K562 (cell line): Measurements from ENCODE around the gene SPRN. TPM values are rescaled to one million over a fixed set of nuclear protein-coding genes. Genes with fewer than 3 reads are reported as not detected.
A peak's percentile ranks its signal among the peaks of the same experiment; 100 is the strongest.

Experiments
- CTBP1 ChIP-seq: fragments of 450-650 bp; IDR thresholded peaks from 2 replicates; pipeline ENCODE4 v1.6.1; 2016; ENCODE audit warnings: borderline replicate concordance
- ESRRA ChIP-seq: fragments of 450-650 bp; IDR thresholded peaks from 2 replicates; pipeline ENCODE4 v1.6.1; 2014; ENCODE audit warnings: low read depth, mild to moderate bottlenecking, moderate library complexity, borderline replicate concordance
- HIVEP1 ChIP-seq: fragments of 250-450 bp; sonication (Bioruptor Pico); IDR thresholded peaks from 2 replicates; pipeline ENCODE4 v1.4.0; 2020; ENCODE audit warnings: mild to moderate bottlenecking
- MAFK ChIP-seq: IDR thresholded peaks from 2 replicates; pipeline ENCODE4 v1.6.1; 2011; ENCODE audit warnings: low read length, improper control_type of control experiment
- SIN3B ChIP-seq: fragments of 450-650 bp; IDR thresholded peaks from 2 replicates; pipeline ENCODE4 v1.6.1; 2017; ENCODE audit warnings: low read depth, mild to moderate bottlenecking, moderate library complexity
- SUPT5H ChIP-seq: fragments of 450-650 bp; IDR thresholded peaks from 2 replicates; pipeline ENCODE4 v1.6.1; 2016
- TAF9B ChIP-seq: fragments of 450-650 bp; IDR thresholded peaks from 2 replicates; pipeline ENCODE4 v1.6.1; 2018; ENCODE audit warnings: mild to moderate bottlenecking; ENCODE audit not compliant: partially characterized antibody
- TOE1 ChIP-seq, 2 experiments: fragments of 450-650 bp in 1 of 2; sonication (generic) in 1 of 2; formaldehyde crosslinking in 1 of 2; IDR thresholded peaks; 2 replicates each; pipeline versions ENCODE4 v1.7.1 to v1.8.0; 2016 to 2022; ENCODE audit warnings: borderline replicate concordance in 2 of 2, mild to moderate bottlenecking in 2 of 2, antibody characterized with exemption in 1 of 2, inconsistent platforms in 1 of 2, low read depth in 1 of 2, missing genetic modification reagents in 1 of 2, moderate library complexity in 1 of 2
- ZNF79 ChIP-seq: fragments of 250-450 bp; sonication (Bioruptor Pico); IDR thresholded peaks from 2 replicates; pipeline ENCODE4 v1.4.0; 2020; ENCODE audit warnings: low read depth, mild to moderate bottlenecking, moderate library complexity
- polyA plus RNA-seq, 8 experiments: library from polyadenylated mRNA; depleted of rRNA in 4 of 8; stranded (reverse) in 5 of 8; unstranded in 3 of 8; fragments of >200 nt; fragmentation: Nextera tagmentation in 2 of 8; fragmentation: Illumina TruSeq in 1 of 8; extraction: Ambion mirVana in 2 of 8; extraction: Trizol in 1 of 8; gene quantifications; 2 replicates each; pipeline versions ENCODE4 v1.2.1 to v1.2.3, GENCODE V29; 2011 to 2014; ENCODE audit warnings: inconsistent platforms in 1 of 8, missing spikeins in 1 of 8
- total RNA-seq, 7 experiments: library from RNA; depleted of rRNA in 6 of 7; stranded (reverse); fragments of >200 nt in 6 of 7; fragmentation: Illumina TruSeq in 2 of 7; extraction: Trizol in 2 of 7; gene quantifications; 2 replicates each; pipeline versions ENCODE4 v1.2.1 to v1.2.3, GENCODE V29; 2011 to 2021; ENCODE audit warnings: low replicate concordance in 1 of 7
- TF ChIP-seq, protein P1 (sequence below): fragments of 250-450 bp; sonication (Bioruptor Pico); IDR thresholded peaks from 2 replicates; pipeline ENCODE4 v1.8.0; 2021; ENCODE audit warnings: moderate library complexity, mild to moderate bottlenecking, inconsistent platforms
- TF ChIP-seq, protein P2 (sequence below), 2 experiments: fragments of 450-650 bp in 1 of 2; sonication (generic) in 1 of 2; formaldehyde crosslinking in 1 of 2; IDR thresholded peaks in 1 of 2; conservative IDR thresholded peaks in 1 of 2; 2 replicates each; pipeline versions ENCODE4 v1.6.1 to v1.8.1; 2016 to 2023; ENCODE audit warnings: mild to moderate bottlenecking in 2 of 2, moderate library complexity in 2 of 2, inconsistent platforms in 1 of 2, missing genetic modification reagents in 1 of 2
- TF ChIP-seq, protein P3 (sequence below): fragments of 450-650 bp; IDR thresholded peaks from 2 replicates; pipeline ENCODE4 v1.6.1; 2016; ENCODE audit warnings: mild to moderate bottlenecking, moderate library complexity

Gene SPRN
- total and polyA plus RNA-seq, 9 of the 15 experiments (the other 6 are each of a cell fraction or from before 2014, with no cell fraction given): 0.04 TPM; not detected in 8

DNA sequence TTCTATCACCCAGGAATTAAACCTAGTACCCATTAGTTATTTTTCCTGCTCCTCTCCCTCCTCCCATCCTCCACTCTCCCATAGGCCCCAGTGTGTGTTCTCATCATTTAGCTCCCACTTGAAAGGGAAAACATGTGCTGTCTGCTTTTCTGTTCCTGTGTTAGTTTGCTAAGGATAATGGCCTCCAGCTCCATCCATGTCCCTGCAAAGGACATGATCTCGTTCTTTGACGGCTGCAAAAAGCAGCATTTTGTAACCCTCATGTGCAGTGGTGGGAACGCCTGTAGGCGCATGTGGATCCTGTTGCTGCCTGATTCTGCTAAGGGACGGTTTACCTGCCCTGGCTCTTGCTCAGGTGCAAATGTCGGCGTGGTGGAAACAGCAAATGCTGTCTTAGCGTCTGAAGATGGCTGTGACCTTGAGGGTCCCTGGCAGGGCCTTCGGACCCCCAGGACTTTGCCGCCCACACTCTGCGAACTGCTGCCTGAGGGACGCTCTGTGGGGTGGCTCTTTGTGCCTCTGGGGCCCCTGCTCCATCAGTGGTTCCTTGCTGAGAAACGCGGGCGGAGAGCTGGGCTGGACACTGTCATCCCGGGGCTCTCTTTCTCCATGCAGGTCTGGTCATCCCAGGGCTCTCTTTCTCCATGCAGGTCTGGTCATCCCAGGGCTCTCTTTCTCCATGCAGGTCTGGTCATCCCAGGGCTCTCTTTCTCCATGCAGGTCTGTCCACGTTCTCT is 36.0 kb downstream of the SPRN start (continued):
- TF ChIP-seq TOE1 (IDR thresholded peaks at IDR 0.05; ENCODE audit: borderline replicate concordance) (peak; percentile 83), TOE1 (CRISPR knock-in tag; IDR thresholded peaks at IDR 0.05; ENCODE audit: borderline replicate concordance, low read depth) (no peak), SIN3B (peak; percentile 68), SUPT5H (peak; percentile 68), MAFK (no peak), TAF9B (peak; percentile 80), HIVEP1 (CRISPR knock-in tag) (no peak), ZNF79 (CRISPR knock-in tag) (no peak), ESRRA (peak; percentile 85), CTBP1 (peak; percentile 81)
- TF ChIP-seq, protein P1, sequence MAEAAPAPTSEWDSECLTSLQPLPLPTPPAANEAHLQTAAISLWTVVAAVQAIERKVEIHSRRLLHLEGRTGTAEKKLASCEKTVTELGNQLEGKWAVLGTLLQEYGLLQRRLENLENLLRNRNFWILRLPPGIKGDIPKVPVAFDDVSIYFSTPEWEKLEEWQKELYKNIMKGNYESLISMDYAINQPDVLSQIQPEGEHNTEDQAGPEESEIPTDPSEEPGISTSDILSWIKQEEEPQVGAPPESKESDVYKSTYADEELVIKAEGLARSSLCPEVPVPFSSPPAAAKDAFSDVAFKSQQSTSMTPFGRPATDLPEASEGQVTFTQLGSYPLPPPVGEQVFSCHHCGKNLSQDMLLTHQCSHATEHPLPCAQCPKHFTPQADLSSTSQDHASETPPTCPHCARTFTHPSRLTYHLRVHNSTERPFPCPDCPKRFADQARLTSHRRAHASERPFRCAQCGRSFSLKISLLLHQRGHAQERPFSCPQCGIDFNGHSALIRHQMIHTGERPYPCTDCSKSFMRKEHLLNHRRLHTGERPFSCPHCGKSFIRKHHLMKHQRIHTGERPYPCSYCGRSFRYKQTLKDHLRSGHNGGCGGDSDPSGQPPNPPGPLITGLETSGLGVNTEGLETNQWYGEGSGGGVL (CRISPR knock-in tag): no peak
- TF ChIP-seq, protein P2, sequence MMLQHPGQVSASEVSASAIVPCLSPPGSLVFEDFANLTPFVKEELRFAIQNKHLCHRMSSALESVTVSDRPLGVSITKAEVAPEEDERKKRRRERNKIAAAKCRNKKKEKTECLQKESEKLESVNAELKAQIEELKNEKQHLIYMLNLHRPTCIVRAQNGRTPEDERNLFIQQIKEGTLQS (IDR thresholded peaks at IDR 0.05): no peak
- TF ChIP-seq, protein P2 (CRISPR knock-in tag; conservative IDR thresholded peaks at IDR 0.05): no peak
- TF ChIP-seq, protein P3, sequence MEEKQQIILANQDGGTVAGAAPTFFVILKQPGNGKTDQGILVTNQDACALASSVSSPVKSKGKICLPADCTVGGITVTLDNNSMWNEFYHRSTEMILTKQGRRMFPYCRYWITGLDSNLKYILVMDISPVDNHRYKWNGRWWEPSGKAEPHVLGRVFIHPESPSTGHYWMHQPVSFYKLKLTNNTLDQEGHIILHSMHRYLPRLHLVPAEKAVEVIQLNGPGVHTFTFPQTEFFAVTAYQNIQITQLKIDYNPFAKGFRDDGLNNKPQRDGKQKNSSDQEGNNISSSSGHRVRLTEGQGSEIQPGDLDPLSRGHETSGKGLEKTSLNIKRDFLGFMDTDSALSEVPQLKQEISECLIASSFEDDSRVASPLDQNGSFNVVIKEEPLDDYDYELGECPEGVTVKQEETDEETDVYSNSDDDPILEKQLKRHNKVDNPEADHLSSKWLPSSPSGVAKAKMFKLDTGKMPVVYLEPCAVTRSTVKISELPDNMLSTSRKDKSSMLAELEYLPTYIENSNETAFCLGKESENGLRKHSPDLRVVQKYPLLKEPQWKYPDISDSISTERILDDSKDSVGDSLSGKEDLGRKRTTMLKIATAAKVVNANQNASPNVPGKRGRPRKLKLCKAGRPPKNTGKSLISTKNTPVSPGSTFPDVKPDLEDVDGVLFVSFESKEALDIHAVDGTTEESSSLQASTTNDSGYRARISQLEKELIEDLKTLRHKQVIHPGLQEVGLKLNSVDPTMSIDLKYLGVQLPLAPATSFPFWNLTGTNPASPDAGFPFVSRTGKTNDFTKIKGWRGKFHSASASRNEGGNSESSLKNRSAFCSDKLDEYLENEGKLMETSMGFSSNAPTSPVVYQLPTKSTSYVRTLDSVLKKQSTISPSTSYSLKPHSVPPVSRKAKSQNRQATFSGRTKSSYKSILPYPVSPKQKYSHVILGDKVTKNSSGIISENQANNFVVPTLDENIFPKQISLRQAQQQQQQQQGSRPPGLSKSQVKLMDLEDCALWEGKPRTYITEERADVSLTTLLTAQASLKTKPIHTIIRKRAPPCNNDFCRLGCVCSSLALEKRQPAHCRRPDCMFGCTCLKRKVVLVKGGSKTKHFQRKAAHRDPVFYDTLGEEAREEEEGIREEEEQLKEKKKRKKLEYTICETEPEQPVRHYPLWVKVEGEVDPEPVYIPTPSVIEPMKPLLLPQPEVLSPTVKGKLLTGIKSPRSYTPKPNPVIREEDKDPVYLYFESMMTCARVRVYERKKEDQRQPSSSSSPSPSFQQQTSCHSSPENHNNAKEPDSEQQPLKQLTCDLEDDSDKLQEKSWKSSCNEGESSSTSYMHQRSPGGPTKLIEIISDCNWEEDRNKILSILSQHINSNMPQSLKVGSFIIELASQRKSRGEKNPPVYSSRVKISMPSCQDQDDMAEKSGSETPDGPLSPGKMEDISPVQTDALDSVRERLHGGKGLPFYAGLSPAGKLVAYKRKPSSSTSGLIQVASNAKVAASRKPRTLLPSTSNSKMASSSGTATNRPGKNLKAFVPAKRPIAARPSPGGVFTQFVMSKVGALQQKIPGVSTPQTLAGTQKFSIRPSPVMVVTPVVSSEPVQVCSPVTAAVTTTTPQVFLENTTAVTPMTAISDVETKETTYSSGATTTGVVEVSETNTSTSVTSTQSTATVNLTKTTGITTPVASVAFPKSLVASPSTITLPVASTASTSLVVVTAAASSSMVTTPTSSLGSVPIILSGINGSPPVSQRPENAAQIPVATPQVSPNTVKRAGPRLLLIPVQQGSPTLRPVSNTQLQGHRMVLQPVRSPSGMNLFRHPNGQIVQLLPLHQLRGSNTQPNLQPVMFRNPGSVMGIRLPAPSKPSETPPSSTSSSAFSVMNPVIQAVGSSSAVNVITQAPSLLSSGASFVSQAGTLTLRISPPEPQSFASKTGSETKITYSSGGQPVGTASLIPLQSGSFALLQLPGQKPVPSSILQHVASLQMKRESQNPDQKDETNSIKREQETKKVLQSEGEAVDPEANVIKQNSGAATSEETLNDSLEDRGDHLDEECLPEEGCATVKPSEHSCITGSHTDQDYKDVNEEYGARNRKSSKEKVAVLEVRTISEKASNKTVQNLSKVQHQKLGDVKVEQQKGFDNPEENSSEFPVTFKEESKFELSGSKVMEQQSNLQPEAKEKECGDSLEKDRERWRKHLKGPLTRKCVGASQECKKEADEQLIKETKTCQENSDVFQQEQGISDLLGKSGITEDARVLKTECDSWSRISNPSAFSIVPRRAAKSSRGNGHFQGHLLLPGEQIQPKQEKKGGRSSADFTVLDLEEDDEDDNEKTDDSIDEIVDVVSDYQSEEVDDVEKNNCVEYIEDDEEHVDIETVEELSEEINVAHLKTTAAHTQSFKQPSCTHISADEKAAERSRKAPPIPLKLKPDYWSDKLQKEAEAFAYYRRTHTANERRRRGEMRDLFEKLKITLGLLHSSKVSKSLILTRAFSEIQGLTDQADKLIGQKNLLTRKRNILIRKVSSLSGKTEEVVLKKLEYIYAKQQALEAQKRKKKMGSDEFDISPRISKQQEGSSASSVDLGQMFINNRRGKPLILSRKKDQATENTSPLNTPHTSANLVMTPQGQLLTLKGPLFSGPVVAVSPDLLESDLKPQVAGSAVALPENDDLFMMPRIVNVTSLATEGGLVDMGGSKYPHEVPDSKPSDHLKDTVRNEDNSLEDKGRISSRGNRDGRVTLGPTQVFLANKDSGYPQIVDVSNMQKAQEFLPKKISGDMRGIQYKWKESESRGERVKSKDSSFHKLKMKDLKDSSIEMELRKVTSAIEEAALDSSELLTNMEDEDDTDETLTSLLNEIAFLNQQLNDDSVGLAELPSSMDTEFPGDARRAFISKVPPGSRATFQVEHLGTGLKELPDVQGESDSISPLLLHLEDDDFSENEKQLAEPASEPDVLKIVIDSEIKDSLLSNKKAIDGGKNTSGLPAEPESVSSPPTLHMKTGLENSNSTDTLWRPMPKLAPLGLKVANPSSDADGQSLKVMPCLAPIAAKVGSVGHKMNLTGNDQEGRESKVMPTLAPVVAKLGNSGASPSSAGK: peak; percentile 60; the same call in 1 of the 2 replicates
